Lung (tissue), 12 donors: ENCODE measurements around the gene C19orf67. TPM values are rescaled to one million over a fixed set of nuclear protein-coding genes. Genes with fewer than 3 reads are reported as not detected.

Experiments
- ATAC-seq: fragments of 200-7000 bp; cut with Tn5 transposase; one replicate; pipeline ENCODE4 v1.9.1; 2020; ENCODE audit warnings: moderate number of reproducible peaks; ENCODE audit not compliant: insufficient read depth, low FRiP score
- DNase-seq, 3 donors: peaks; one replicate each; pipeline ENCODE4 v3.0.0-alpha.2; 2013 to 2017
- H3K27ac ChIP-seq, 2 donors: one replicate each; pipeline ENCODE4 v1.5.1; 2013; ENCODE audit warnings: mild to moderate bottlenecking in 2 of 2, moderate library complexity in 2 of 2, control low read depth in 1 of 2, inconsistent platforms in 1 of 2, low read depth in 1 of 2, low read length in 1 of 2
- H3K27me3 ChIP-seq, 3 donors: one replicate each; pipeline ENCODE4 v1.5.1; 2013; ENCODE audit warnings: low read length in 2 of 3; ENCODE audit not compliant: control insufficient read depth in 3 of 3, insufficient read depth in 3 of 3
- H3K36me3 ChIP-seq, 4 donors: one replicate each; pipeline ENCODE4 v1.5.1; 2013; ENCODE audit warnings: low read length in 4 of 4, mild to moderate bottlenecking in 1 of 4, moderate library complexity in 1 of 4; ENCODE audit not compliant: control insufficient read depth in 4 of 4, insufficient read depth in 4 of 4
- H3K4me1 ChIP-seq, 5 donors: one replicate each; pipeline ENCODE4 v1.5.1; 2013; ENCODE audit warnings: low read length in 5 of 5, mild to moderate bottlenecking in 2 of 5, moderate library complexity in 1 of 5; ENCODE audit not compliant: control insufficient read depth in 5 of 5, insufficient read depth in 5 of 5
- H3K4me3 ChIP-seq: one replicate; pipeline ENCODE4 v1.5.1; 2013; ENCODE audit warnings: mild to moderate bottlenecking, control low read depth, moderate library complexity
- H3K9ac ChIP-seq, 2 donors: one replicate each; pipeline ENCODE4 v1.5.1; 2013; ENCODE audit warnings: low read length in 2 of 2, control low read depth in 1 of 2; ENCODE audit not compliant: insufficient read depth in 1 of 2
- H3K9me3 ChIP-seq, 4 donors: one replicate each; pipeline ENCODE4 v1.5.1; 2013; ENCODE audit warnings: low read length in 3 of 4, mild to moderate bottlenecking in 1 of 4, moderate library complexity in 1 of 4; ENCODE audit not compliant: control insufficient read depth in 4 of 4, insufficient read depth in 3 of 4
- WGBS, 2 donors: extraction: QIAGEN DNeasy Blood & Tissue Kit; methylation state at CpG; one replicate each; pipeline ENCODE4 v1.1.7; 2013; 5-methylcytosine and 5-hydroxymethylcytosine counted together
- polyA plus RNA-seq, 2 donors: library from polyadenylated mRNA; stranded (reverse); fragments of 200-250 nt; gene quantifications; one replicate each; pipeline ENCODE4 v1.2.1, GENCODE V29; 2013
- total RNA-seq, 2 donors: library from RNA; depleted of rRNA in 1 of 2; stranded (reverse); fragments of >200 nt in 1 of 2; gene quantifications; one replicate each; pipeline ENCODE4 v1.2.1, GENCODE V29; 2014 to 2021
- TF ChIP-seq, protein P1 (sequence below): IDR thresholded peaks from 2 replicates; pipeline ENCODE4 v1.5.1; 2012; ENCODE audit warnings: mild to moderate bottlenecking; ENCODE audit errors: control extremely low read depth, extremely low read depth
- donor health status: control.
- donor health status: control.
- donor health status: Bipolar disorder and iron deficiency.
- donor health status: healthy.
- donor health status: DM: yes; HTN: yes; CAD: no.

Gene C19orf67
- total and polyA plus RNA-seq, 4 donors, result 0.37 to 1.0 (median 0.38) TPM; not detected in 1

DNA sequence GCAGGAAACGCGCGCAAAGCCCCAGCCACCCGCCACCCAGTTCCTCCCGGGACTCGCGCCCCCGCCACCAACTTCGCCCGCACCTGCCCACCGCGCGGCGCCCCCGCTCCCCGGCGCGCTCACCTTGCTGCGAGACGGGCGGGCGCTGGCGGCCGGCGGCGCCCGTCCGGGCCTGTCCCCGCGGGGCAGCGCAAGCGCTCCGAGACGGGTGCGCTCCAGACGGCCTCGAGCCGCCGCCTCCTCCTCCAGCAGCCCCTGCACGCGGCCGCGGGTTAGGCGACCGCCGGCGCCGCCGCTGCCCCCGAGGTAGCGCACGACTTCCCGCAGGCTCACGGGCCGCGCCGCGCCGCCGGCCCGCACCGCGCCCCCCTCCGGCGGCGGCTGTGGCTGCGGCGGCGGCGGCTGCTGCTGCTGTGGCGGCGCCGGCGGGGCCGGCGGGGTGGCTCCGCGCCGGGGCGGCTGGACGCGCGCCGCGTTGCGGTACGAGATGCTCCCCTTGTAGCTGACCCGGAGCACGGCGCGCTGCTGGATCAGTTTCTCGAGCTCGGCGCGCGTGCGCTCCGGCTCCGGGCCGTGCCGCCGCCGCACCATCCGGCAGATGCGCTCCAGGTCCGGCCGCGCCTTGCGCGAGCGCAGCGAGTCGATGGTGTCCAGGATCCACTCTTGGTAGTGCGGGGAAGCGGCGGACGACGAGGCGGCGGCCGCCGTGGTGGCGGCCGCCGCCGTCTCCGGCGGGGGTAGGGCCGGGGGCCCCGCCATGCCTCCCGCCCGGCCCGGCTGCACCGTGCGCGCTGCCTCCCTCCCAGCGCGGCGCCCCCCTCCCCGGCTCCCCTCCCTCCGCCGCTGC lies 4.3 kb upstream of the C19orf67 start:
- peak overlapping the region; percentile 41 for H3K4me3 ChIP-seq
- peaks cover 0 to 9% (median 2%) of the 10 kb centered on the region in 4 donors for H3K9me3 ChIP-seq
- TF ChIP-seq, protein P1, sequence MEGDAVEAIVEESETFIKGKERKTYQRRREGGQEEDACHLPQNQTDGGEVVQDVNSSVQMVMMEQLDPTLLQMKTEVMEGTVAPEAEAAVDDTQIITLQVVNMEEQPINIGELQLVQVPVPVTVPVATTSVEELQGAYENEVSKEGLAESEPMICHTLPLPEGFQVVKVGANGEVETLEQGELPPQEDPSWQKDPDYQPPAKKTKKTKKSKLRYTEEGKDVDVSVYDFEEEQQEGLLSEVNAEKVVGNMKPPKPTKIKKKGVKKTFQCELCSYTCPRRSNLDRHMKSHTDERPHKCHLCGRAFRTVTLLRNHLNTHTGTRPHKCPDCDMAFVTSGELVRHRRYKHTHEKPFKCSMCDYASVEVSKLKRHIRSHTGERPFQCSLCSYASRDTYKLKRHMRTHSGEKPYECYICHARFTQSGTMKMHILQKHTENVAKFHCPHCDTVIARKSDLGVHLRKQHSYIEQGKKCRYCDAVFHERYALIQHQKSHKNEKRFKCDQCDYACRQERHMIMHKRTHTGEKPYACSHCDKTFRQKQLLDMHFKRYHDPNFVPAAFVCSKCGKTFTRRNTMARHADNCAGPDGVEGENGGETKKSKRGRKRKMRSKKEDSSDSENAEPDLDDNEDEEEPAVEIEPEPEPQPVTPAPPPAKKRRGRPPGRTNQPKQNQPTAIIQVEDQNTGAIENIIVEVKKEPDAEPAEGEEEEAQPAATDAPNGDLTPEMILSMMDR, result no peak
- 1% methylated on average over 78 to 141 of the region's 142 CpGs for WGBS, 2 donors
- peaks cover 0 to 20% (median 9%) of the 10 kb centered on the region in 4 donors for H3K36me3 ChIP-seq
- DNase-seq (peak; percentile 50 to 65 (median 57)), ATAC-seq (no peak)
- peak overlapping the region; percentile 77 to 83 for H3K27ac ChIP-seq
- H3K4me1 ChIP-seq, result peaks cover 0 to 9% (median 0%) of the 10 kb centered on the region in 5 donors
- H3K9ac ChIP-seq, result no peak overlapping the region
- H3K27me3 ChIP-seq, result no peaks in the 10 kb centered on the region

DNA sequence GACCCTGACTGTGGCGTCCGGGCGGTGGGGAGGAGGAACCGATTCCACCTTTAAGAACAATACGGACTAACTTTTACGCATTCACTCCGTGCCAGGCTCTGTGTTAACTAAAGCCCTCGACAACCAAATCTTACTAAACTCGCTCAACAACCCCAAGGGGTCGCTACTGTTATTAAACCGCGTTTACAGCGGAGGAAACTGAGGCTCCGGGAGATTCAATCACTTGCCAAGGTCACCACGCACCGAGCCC lies 3.8 kb upstream of the C19orf67 start:
- ATAC-seq, result no peak
- Histone ChIP-seq H3K27me3 (no peaks in the 10 kb centered on the region), H3K9ac (no peak overlapping the region), H3K4me1 (peaks cover 0 to 9% (median 0%) of the 10 kb centered on the region in 5 donors), H3K36me3 (peaks cover 0 to 18% (median 9%) of the 10 kb centered on the region in 4 donors), H3K4me3 (peak overlapping the region; percentile 36), H3K9me3 (peaks cover 0 to 9% (median 2%) of the 10 kb centered on the region in 4 donors), H3K27ac (peak overlapping the region in 1 of 2 donors; percentile 71)
- peak in 2 of 3 donors; percentile 41 to 49 for DNase-seq
- 20 to 21% methylated on average over 16 of the region's 16 CpGs for WGBS, 2 donors
- TF ChIP-seq, protein P1, result no peak

DNA sequence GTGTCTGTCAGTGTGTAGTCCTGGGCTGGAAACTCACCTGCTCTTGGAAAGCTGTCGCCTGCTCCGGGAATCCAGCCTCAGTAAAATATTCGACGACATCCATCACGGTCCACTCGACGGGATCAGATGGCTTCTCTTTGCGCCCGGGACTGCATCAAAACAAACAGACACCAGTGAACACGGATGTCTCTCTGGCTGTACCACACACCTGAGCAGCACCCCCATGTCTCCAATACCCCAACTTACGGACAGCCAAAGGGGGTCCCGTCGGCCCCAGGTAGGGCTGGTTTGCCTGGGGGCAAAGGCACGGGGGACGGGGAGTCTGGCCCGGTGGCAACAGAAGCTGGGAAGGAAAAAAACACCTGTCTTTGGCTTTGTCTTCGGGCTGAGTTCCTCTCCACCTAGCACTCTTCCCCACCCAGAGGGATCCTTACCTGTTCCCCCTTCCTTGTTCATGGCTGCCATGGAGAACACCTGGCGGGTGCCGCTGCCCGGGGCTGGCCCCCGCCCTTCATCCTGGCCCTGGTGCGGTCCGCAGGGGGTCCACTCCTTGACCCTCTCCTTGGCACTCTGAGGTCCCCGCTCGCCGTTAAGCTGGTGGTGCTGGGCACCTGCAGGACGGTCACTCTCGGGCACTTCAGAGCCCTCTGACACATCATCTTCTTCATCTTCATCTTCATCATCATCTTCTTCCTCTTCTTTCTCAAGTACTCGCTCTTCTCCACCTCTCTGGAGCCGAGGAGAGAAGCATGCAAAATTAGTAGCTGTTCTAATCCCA lies 3.2 kb upstream of the C19orf67 start:
- Histone ChIP-seq H3K9me3 (peaks cover 0 to 9% (median 2%) of the 10 kb centered on the region in 4 donors), H3K4me3 (no peak overlapping the region), H3K9ac (no peak overlapping the region), H3K27ac (no peak overlapping the region), H3K4me1 (peaks cover 0 to 9% (median 0%) of the 10 kb centered on the region in 5 donors), H3K27me3 (no peaks in the 10 kb centered on the region), H3K36me3 (peaks cover 0 to 17% (median 9%) of the 10 kb centered on the region in 4 donors)
- TF ChIP-seq, protein P1, result no peak
- WGBS, 2 donors, result 92% methylated on average over 28 to 30 of the region's 30 CpGs
- ATAC-seq (no peak), DNase-seq (no peak)
